HG02798 (cell line): ENCODE measurements around the gene PDIK1L.

Experiments
- ATAC-seq: cut with Tn5 transposase; IDR thresholded peaks from one replicate; pipeline ENCODE4 v1.9.1; 2021; ENCODE audit warnings: mild to moderate bottlenecking; ENCODE audit not compliant: unreplicated experiment, poor library complexity

PDIK1L gene

DNA sequence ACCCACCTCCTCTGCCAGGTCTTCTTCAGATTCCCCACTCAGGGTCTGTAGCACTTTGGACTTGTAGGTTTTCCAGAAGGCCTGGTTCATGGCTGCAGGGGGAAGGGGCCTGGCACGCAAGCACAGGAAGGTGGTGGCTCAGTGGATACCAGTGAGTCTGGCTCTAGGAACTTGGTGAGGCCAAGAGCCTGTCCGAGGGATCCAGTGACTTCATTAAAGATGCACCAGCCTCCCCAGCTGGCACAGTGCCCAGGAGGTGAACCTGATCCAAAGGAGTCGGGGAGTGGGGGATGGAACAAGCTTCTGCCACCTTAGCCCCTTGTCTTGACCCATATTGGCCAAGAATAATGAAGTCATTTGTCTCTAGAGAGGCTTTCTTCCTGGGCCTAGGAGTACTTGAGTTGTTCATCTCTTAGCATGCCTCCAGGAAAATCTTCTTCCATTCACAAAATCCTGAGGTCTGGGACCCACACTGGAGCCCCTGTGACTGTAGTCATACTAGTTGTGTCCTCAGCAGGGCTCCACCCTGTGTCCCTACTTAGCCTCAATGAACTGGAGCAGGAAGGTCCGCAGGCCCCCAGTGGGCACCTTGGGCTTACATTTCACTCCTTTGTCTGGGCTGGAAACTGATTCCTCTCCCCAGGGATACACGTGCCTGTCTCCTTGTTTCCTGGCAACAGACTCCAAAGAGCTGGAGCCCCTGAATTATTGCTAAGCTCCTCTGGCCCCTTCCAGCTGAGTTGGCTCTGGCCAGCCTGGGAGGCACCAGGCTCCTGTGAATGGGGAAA is 57.0 kb downstream of the PDIK1L start, which contains the start of gene C1orf232:
C1orf232 (minus strand) TSS at position 554 of the 788 bp plus-strand sequence; CDS start at position 90, 464 bp downstream.
- no peak for ATAC-seq

DNA sequence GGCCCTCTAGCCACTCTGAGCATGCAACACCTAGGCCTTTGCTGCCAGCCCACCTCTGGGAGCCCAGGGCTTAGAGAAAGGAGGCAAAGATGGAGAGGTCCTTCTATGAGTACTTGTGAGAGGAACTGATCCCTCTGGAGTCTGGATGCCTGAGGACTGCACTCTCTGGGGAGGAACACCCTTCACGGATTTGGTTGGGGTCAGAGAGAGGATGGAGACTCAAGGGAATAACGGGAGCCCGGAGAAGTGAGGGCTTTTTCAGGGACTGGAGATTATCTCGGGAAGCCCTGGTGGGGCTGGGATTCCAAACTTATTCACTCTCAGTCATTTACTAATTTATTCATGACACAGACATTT is 57.6 kb downstream of the PDIK1L start:
- ATAC-seq: no peak

DNA sequence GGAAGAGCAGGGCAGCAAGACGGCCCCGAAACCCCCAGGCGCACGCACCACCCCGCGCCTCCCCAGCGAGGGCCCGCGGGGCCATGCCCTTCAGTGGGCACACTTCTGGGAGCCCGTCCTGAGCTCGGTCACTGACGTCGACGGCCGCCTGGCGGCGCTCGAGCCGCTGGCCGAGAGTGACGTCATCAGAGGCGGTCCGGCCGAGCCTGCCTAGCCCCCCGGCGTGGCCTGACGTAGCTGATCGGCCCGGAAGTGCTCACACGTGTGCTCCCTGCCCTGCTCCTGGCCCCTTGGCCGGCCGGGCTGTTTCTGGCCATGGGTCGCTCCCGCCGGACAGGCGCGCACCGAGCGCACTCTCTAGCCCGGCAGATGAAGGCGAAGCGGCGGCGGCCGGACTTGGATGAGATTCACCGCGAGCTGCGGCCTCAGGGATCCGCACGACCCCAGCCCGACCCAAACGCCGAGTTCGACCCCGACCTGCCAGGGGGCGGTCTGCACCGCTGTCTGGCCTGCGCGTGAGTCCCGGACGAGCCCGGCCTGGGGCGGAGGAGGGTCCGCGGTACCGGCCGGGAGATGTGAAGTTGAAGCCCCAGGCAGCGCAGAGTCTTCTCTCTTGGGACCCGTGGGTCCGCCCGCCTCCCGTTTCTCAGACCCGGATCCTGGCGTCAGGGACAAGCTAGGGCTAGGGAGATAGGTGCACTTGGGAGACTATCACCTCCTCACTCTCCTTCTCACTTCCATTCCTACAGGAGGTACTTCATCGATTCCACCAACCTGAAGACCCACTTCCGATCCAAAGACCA is 58.2 kb downstream of the PDIK1L start, which contains the start of gene ZNF593:
ZNF593 (plus strand) TSS at position 240 of the 803 bp plus-strand sequence; CDS start at position 316, 76 bp downstream.
- ATAC-seq: peak; percentile 94

DNA sequence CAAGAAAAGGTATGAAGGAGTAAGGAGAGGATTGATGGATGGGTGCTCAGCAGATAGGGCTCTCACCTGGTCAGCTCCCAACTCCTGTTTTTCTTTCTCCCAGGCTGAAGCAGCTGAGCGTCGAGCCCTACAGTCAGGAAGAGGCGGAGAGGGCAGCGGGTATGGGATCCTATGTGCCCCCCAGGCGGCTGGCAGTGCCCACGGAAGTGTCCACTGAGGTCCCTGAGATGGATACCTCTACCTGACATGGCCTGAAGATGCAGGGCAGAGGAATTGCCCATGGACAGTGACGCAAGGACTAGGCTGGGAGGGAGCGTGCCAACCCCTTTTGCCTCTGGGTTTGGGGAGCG is 58.8 kb downstream of the PDIK1L start:
- ATAC-seq: no peak

DNA sequence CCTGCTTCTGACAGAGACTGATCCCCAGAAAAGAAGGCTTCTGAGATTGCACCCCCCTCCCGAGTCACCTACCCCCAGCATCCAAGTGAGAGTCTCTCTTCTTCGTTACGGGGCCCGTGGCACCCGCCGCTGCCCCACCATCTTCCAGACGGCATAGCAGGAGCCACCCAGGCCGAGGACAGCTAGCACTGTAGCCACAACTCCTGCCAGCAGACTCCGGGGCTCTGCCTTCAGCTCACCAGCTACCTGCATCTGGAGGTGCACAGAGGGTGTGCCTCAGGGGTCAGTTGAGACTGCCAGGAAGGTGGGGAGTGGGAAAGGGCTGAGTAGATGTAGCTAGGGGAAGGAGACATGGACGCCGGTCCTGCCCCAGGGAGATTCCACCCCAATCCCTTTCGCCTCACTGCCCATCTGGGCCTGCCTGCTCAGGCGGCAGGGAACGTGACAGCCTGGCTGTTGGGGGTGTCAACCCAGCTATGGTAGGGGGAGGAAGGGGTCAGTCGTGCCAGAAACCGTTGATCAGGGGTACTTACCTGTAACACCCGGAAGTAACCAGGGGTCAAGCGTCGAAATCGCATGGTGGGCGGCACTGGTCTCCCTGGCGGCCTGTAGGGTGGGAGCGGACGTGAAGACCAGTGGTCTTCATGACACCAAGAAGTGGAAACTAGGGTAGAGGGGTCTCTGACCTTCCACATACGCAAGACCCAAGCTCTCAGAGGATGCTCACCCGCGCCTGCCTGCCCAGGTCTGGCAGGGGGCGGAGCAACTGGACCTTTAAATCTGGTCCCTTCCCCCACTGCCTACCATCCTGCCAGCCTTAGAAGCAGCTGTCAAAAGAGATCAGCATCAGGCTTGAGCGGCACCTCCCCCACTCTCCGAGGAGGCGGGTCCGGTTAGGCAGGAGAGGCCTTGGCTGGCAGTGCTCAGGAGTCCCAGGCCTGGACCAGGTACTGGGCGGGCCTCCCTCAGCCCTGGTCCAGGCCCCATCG is 59.8 kb downstream of the PDIK1L start, which contains the start of gene ZNF593OS:
ZNF593OS (minus strand) TSS at position 749 of the 989 bp plus-strand sequence; CDS start at position 578, 171 bp downstream.
- no peak for ATAC-seq
